ENCODE data around the gene SAMD11.

Gene SAMD11

DNA sequence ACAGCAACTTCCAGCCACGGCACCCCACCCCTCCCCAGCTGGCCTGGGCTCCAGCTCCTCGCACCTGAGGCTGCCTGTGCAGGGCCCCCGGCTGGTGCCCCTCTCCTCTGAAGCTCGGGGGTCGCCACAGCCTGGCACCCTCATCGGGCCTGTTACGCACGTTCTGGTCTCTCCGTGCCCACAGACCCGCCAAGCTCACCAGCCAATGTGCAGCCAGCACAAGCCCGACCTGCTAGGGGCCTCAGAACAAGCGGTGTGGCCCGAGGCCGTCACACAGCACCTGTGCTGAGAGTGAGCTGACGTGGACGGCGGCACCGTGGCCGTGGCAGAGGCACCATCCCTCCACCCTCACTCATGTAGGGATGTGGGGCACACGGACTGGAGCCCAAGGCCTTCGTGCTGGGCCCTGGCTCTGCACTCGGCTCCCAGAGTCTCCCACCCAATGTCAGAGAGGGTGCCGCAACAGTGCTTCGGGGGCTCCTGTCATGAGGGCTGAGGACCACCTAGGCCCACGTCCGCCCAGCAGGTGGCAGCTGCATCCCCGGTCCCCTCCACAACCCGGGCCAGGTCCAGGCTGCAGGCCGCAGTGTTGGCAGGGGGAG, 4.4 kb upstream of the SAMD11 start:
- Histone ChIP-seq H3K4me3 (ENCODE audit: low read length in 2 of 2) (no peak overlapping the region), H3K9ac (ENCODE audit: low read length in 2 of 2) (no peak overlapping the region), H3K4me1 (ENCODE audit: control insufficient read depth, insufficient read depth, low read length) (peaks cover 48% of the 10 kb centered on the region), H3K27me3 (ENCODE audit: control insufficient read depth in 1 of 2, insufficient read depth in 2 of 2, low read length in 2 of 2) (peaks cover 38 to 44% of the 10 kb centered on the region in 2 donors), H3K36me3 (ENCODE audit: control insufficient read depth in 2 of 2, insufficient read depth in 2 of 2, low read length in 2 of 2) (no peaks in the 10 kb centered on the region), H3K9me3 (ENCODE audit: control insufficient read depth in 2 of 2, low read length in 2 of 2) (no peaks in the 10 kb centered on the region), H3K27ac (ENCODE audit: low read length) (no peak overlapping the region)

DNA sequence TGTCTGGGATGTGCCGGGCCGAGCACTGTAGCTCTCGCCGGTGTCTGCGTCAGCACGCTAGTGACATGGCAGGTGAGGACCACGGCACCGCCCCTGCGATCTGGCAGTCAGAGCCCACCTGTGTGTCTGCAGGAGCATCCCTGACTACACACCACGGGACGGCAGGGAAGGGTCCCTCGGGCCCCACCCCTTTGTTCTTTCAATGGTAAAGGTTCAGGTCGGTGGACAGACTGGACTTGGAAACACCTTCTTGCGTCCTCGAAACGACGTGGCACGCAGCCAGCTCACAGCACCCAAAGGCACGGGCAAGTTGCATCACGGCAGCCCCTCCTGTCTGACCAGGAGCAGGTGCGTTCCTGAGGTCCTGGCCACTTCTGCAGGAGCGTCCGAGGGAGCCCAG, 3.7 kb upstream of the SAMD11 start:
- Histone ChIP-seq H3K9ac (ENCODE audit: low read length in 2 of 2) (no peak overlapping the region), H3K36me3 (ENCODE audit: control insufficient read depth in 2 of 2, insufficient read depth in 2 of 2, low read length in 2 of 2) (no peaks in the 10 kb centered on the region), H3K27ac (ENCODE audit: low read length) (no peak overlapping the region), H3K27me3 (ENCODE audit: control insufficient read depth in 1 of 2, insufficient read depth in 2 of 2, low read length in 2 of 2) (peaks cover 44% of the 10 kb centered on the region in 2 donors), H3K4me3 (ENCODE audit: low read length in 2 of 2) (no peak overlapping the region), H3K4me1 (ENCODE audit: control insufficient read depth, insufficient read depth, low read length) (peaks cover 54% of the 10 kb centered on the region), H3K9me3 (ENCODE audit: control insufficient read depth in 2 of 2, low read length in 2 of 2) (no peaks in the 10 kb centered on the region)

GRCh38 chr1:920521-920920, 3.2 kb upstream of the SAMD11 start:
- peaks cover 58% of the 10 kb centered on the region for H3K4me1 ChIP-seq (ENCODE audit: control insufficient read depth, insufficient read depth, low read length)
- H3K27ac ChIP-seq (ENCODE audit: low read length): no peak overlapping the region
- peak overlapping the region; percentile 36 to 57 for H3K4me3 ChIP-seq (ENCODE audit: low read length in 2 of 2)
- H3K36me3 ChIP-seq (ENCODE audit: control insufficient read depth in 2 of 2, insufficient read depth in 2 of 2, low read length in 2 of 2): no peaks in the 10 kb centered on the region
- no peaks in the 10 kb centered on the region for H3K9me3 ChIP-seq (ENCODE audit: control insufficient read depth in 2 of 2, low read length in 2 of 2)
- peaks cover 42 to 45% of the 10 kb centered on the region in 2 donors for H3K27me3 ChIP-seq (ENCODE audit: control insufficient read depth in 1 of 2, insufficient read depth in 2 of 2, low read length in 2 of 2)
- no peak overlapping the region for H3K9ac ChIP-seq (ENCODE audit: low read length in 2 of 2)

- Histone ChIP-seq H3K4me3 (ENCODE audit: low read length in 2 of 2) (peak overlapping the region; percentile 36 to 57), H3K9me3 (ENCODE audit: control insufficient read depth in 2 of 2, low read length in 2 of 2) (no peaks in the 10 kb centered on the region), H3K36me3 (ENCODE audit: control insufficient read depth in 2 of 2, insufficient read depth in 2 of 2, low read length in 2 of 2) (no peaks in the 10 kb centered on the region), H3K4me1 (ENCODE audit: control insufficient read depth, insufficient read depth, low read length) (peaks cover 62% of the 10 kb centered on the region), H3K9ac (ENCODE audit: low read length in 2 of 2) (no peak overlapping the region), H3K27me3 (ENCODE audit: control insufficient read depth in 1 of 2, insufficient read depth in 2 of 2, low read length in 2 of 2) (peaks cover 44 to 52% of the 10 kb centered on the region in 2 donors), H3K27ac (ENCODE audit: low read length) (no peak overlapping the region)
These were observed 2.5 kb upstream of the SAMD11 start for GRCh38 chr1:921011-921837.

- Histone ChIP-seq H3K27me3 (ENCODE audit: control insufficient read depth in 1 of 2, insufficient read depth in 2 of 2, low read length in 2 of 2) (peaks cover 48 to 49% of the 10 kb centered on the region in 2 donors), H3K36me3 (ENCODE audit: control insufficient read depth in 2 of 2, insufficient read depth in 2 of 2, low read length in 2 of 2) (no peaks in the 10 kb centered on the region), H3K4me3 (ENCODE audit: low read length in 2 of 2) (peak overlapping the region in 1 of 2 donors; percentile 72), H3K4me1 (ENCODE audit: control insufficient read depth, insufficient read depth, low read length) (peaks cover 61% of the 10 kb centered on the region), H3K9me3 (ENCODE audit: control insufficient read depth in 2 of 2, low read length in 2 of 2) (no peaks in the 10 kb centered on the region), H3K9ac (ENCODE audit: low read length in 2 of 2) (no peak overlapping the region), H3K27ac (ENCODE audit: low read length) (no peak overlapping the region)
These were observed 400 bp downstream of the SAMD11 start for GRCh38 chr1:923991-924655.

DNA sequence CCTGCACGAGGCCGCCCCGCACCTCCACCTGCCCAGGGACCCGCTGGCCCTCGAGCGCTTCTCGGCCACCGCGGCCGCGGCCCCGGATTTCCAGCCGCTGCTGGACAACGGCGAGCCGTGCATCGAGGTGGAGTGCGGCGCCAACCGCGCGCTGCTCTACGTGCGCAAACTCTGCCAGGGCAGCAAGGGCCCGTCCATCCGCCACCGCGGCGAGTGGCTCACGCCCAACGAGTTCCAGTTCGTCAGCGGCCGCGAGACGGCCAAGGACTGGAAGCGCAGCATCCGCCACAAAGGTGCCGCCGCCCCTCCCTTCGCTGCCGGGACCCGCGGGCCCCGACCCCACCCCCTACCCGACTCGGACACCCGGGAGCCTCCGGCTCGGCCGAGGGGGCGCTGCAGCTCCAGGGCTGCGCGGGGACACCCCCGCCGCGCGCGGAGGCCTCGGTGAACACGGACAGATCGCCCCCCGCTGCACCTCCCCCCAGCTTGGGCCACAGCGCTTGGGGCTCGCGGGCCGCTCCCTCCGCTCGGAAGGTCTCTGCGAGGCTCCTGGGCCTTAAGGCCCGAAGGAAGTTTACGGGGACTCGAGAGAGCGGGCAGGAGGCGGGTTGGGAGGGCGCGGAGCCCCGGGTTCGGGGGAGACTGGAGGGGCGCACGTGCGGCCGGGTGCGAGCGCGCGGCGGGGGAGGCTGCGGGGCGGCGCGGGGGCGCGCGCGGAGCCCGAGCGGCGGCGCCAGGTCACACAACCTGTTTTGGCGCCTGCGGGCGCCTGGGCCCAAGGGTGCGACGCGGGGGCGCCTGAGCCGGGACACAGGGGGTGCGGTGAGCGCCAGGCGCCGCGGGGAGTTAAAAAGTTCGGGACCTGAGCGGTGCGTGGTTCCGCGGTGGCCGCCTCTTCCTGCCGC, 1.2 kb downstream of the SAMD11 start:
- Histone ChIP-seq H3K27me3 (ENCODE audit: control insufficient read depth in 1 of 2, insufficient read depth in 2 of 2, low read length in 2 of 2) (peaks cover 44 to 48% of the 10 kb centered on the region in 2 donors), H3K4me1 (ENCODE audit: control insufficient read depth, insufficient read depth, low read length) (peaks cover 60% of the 10 kb centered on the region), H3K4me3 (ENCODE audit: low read length in 2 of 2) (peak overlapping the region; percentile 25 to 72)

DNA sequence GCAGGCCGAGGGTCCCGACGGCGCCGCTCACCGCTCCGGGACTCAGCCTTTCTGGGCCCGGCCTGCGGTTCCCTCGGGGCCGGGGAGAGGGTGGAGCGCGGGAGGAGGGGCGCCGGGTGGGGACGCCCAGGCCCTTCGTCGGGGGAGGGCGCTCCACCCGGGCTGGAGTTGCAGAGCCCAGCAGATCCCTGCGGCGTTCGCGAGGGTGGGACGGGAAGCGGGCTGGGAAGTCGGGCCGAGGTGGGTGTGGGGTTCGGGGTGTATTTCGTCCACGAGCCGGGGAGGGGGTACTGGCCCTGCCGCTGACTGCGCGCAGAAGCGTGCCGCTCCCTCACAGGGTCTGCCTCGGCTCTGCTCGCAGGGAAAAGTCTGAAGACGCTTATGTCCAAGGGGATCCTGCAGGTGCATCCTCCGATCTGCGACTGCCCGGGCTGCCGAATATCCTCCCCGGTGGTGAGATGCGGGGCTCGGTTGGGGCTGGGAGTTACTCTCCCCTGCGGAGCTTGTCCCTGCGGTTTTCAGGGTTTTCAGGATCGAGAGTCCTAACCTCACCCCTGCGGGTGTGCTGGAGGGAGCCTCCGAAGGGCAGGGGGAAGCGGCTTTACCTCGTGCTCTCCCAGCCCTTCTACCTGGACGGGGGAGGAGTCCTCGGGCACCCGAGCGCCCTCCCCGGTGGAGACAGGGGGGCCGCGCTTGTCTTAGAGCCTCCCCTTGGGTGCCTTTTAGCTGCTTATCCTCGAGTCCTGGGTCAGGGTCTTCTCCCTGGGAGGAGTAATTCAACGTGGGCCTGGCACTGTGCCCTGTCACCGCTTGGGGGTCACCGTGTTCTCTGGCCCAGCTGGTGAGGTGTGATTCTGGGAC, 2.1 kb downstream of the SAMD11 start:
- Histone ChIP-seq H3K9me3 (ENCODE audit: control insufficient read depth in 2 of 2, low read length in 2 of 2) (no peaks in the 10 kb centered on the region), H3K27me3 (ENCODE audit: control insufficient read depth in 1 of 2, insufficient read depth in 2 of 2, low read length in 2 of 2) (peaks cover 37 to 43% of the 10 kb centered on the region in 2 donors), H3K4me1 (ENCODE audit: control insufficient read depth, insufficient read depth, low read length) (peaks cover 51% of the 10 kb centered on the region), H3K9ac (ENCODE audit: low read length in 2 of 2) (no peak overlapping the region), H3K27ac (ENCODE audit: low read length) (no peak overlapping the region), H3K36me3 (ENCODE audit: control insufficient read depth in 2 of 2, insufficient read depth in 2 of 2, low read length in 2 of 2) (no peaks in the 10 kb centered on the region), H3K4me3 (ENCODE audit: low read length in 2 of 2) (peak overlapping the region in 1 of 2 donors; percentile 72)

More for the DNA sequence above, 1.2 kb downstream of the SAMD11 start:
- Histone ChIP-seq H3K36me3 (ENCODE audit: control insufficient read depth in 2 of 2, insufficient read depth in 2 of 2, low read length in 2 of 2) (no peaks in the 10 kb centered on the region), H3K9ac (ENCODE audit: low read length in 2 of 2) (no peak overlapping the region), H3K27ac (ENCODE audit: low read length) (no peak overlapping the region), H3K9me3 (ENCODE audit: control insufficient read depth in 2 of 2, low read length in 2 of 2) (no peaks in the 10 kb centered on the region)

DNA sequence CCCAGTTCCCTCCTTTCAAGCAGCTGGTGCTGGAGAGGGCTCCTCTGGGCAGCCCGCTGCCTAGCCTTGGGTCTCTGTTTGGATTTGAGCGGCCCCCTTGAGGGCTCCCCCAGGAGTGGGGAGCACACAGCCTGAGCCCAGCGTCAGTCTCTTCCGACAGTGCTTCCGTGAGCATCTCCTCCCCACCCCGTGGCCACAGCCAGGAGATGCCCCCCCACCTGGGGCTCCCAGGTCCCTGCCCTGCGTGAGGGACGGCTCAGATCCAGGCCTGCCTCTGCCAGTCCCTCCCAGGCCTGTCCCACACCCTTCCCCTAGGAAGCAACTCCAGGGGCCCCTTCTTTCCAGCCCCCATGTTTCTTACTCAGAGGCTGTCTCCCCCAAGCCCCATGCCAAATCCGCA, 3.5 kb downstream of the SAMD11 start:
- Histone ChIP-seq H3K27ac (ENCODE audit: low read length) (no peak overlapping the region), H3K4me1 (ENCODE audit: control insufficient read depth, insufficient read depth, low read length) (peaks cover 41% of the 10 kb centered on the region), H3K9me3 (ENCODE audit: control insufficient read depth in 2 of 2, low read length in 2 of 2) (no peaks in the 10 kb centered on the region), H3K36me3 (ENCODE audit: control insufficient read depth in 2 of 2, insufficient read depth in 2 of 2, low read length in 2 of 2) (no peaks in the 10 kb centered on the region), H3K27me3 (ENCODE audit: control insufficient read depth in 1 of 2, insufficient read depth in 2 of 2, low read length in 2 of 2) (peaks cover 29 to 48% of the 10 kb centered on the region in 2 donors), H3K4me3 (ENCODE audit: low read length in 2 of 2) (no peak overlapping the region), H3K9ac (ENCODE audit: low read length in 2 of 2) (no peak overlapping the region)

DNA sequence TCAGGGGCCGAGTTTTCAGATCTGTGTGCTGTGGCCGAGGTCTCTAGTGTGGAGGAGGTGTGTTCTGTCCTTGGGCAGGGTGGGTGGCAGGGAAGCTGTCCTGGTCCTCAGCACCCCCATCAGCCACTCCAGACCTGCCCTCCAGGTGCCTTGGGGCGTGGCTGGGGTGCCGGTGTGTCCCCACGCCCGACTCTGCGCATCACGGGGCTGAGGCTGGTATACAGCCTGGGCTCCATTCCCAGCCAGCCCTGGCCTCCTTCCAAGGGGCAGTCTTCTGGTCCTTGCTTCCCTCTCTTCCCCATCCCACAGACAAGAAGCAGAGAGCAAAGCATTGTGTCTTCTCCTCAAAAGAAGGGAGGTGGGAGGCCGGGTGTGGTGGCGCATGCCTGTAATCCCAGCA, 4.0 kb downstream of the SAMD11 start:
- H3K27ac ChIP-seq (ENCODE audit: low read length): no peak overlapping the region
- peaks cover 28 to 47% of the 10 kb centered on the region in 2 donors for H3K27me3 ChIP-seq (ENCODE audit: control insufficient read depth in 1 of 2, insufficient read depth in 2 of 2, low read length in 2 of 2)
- no peaks in the 10 kb centered on the region for H3K36me3 ChIP-seq (ENCODE audit: control insufficient read depth in 2 of 2, insufficient read depth in 2 of 2, low read length in 2 of 2)
- no peak overlapping the region for H3K4me3 ChIP-seq (ENCODE audit: low read length in 2 of 2)
- H3K4me1 ChIP-seq (ENCODE audit: control insufficient read depth, insufficient read depth, low read length): peaks cover 36% of the 10 kb centered on the region
- H3K9ac ChIP-seq (ENCODE audit: low read length in 2 of 2): no peak overlapping the region
- H3K9me3 ChIP-seq (ENCODE audit: control insufficient read depth in 2 of 2, low read length in 2 of 2): no peaks in the 10 kb centered on the region

Data from stomach smooth muscle (tissue), 2 donors.